ENCODE results near the gene OR51V1. TPM values are rescaled to one million over a fixed set of nuclear protein-coding genes. Genes with fewer than 3 reads are reported as not detected.

The OR51V1 gene
- total RNA-seq, 4 donors from 2014 or later: not detected

DNA sequence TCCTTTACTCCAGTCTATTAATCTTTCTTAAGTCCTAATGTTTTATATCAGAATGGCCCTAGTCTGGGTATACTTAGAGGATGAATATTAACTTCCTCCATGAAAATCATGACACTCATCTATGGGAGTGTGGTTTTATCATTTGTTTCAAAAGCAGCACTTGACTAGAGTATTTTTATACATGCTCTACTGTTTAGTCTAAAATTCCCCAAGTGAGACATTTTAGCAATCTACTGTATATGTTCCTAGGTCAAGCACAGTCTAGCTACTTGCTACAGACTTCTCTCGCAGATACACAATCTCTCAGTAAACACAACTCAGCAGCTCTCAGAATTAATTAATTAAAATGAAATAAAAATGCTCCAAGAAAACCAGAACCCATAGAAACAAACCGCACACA is 29.3 kb upstream of the OR51V1 start:
- Histone ChIP-seq H3K27ac (no peak overlapping the region), H3K4me1 (no peaks in the 10 kb centered on the region), H3K36me3 (no peaks in the 10 kb centered on the region), H3K4me3 (no peak overlapping the region), H3K27me3 (no peaks in the 10 kb centered on the region), H3K9me3 (no peaks in the 10 kb centered on the region)
- TF ChIP-seq POLR2A (IDR thresholded peaks at IDR 0.05) (no peak), CTCF (IDR thresholded peaks at IDR 0.05) (no peak)
- no peak for DNase-seq

DNA sequence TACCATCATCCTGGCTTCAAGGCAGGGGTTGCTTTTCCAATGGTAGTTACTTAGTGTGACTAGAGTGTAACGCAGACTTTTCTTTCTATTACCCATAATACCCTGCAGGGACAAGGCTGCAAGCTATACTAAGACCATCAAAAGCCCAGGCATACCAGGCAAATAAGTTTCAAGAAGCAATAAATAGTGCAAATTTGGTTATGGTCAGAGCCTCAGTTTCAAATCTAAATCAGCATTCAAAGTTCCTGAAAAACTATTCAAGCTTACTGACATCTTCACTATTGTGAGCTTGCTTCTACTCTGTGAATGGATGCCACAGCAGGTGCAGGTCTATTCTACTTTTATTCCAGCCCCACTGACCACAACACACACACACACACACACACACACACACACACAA is 28.9 kb upstream of the OR51V1 start:
- Histone ChIP-seq H3K9me3 (no peaks in the 10 kb centered on the region), H3K36me3 (no peaks in the 10 kb centered on the region), H3K4me1 (no peaks in the 10 kb centered on the region), H3K27me3 (no peaks in the 10 kb centered on the region), H3K4me3 (no peak overlapping the region), H3K27ac (no peak overlapping the region)
- TF ChIP-seq CTCF (IDR thresholded peaks at IDR 0.05) (no peak), POLR2A (IDR thresholded peaks at IDR 0.05) (no peak)
- no peak for DNase-seq

DNA sequence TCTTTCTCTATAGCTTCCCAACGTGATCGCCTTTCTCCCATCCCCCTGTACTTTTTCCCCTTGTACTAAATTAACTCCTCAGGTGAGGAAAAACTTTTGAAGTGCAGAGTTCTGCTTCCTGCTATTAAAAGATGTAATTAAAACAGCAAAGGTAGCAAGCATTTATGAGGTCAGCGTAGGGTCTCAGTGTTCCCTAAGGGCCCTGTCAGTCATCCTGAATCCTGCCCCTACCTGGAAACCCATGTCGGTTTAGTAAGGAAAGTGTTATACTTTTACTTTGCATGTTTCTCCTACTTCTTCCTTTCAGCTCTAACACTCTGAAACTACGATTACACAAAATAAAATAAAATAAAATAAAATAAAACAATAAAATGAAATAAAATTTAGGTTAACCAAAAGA is 27.6 kb upstream of the OR51V1 start:
- H3K4me1 ChIP-seq: no peaks in the 10 kb centered on the region

DNA sequence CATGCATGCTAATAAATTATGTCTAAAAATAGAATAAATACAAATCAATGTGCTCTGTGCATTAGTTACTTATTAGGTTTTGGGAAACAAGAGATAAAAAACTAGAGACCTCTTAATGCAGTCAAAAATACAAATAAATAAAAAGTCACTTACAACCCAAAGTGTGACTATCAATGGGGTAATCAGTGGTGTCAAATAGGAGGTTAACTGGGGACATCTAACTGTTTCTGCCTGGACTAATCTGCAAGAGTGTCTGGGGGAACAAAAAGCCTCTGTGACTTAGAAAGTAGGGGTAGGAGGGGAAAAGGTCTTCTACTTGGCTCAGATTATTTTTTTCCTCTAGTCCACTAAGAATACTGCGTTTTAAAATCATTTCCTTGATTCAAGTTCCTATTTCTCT is 27.2 kb upstream of the OR51V1 start:
- no peaks in the 10 kb centered on the region for H3K36me3 ChIP-seq

More for the DNA sequence above, 27.6 kb upstream of the OR51V1 start:
- no peak for DNase-seq
- no peak overlapping the region for H3K4me3 ChIP-seq
- H3K9me3 ChIP-seq: no peaks in the 10 kb centered on the region
- TF ChIP-seq POLR2A (IDR thresholded peaks at IDR 0.05) (no peak), CTCF (IDR thresholded peaks at IDR 0.05) (no peak)
- H3K27me3 ChIP-seq: no peaks in the 10 kb centered on the region
- no peak overlapping the region for H3K27ac ChIP-seq
- no peaks in the 10 kb centered on the region for H3K36me3 ChIP-seq

DNA sequence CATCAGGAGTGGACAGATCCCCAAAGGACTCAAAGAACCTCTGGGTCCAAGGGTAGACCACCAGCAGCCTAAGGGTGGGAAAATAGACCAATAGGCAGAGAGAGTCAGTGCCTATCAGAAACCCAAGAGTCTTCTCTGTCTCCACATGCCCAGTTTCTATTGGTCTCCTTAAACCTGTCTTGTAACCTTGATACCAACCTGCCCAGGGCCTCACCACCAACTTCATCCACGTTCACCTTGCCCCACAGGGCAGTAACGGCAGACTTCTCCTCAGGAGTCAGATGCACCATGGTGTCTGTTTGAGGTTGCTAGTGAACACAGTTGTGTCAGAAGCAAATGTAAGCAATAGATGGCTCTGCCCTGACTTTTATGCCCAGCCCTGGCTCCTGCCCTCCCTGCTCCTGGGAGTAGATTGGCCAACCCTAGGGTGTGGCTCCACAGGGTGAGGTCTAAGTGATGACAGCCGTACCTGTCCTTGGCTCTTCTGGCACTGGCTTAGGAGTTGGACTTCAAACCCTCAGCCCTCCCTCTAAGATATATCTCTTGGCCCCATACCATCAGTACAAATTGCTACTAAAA is 26.3 kb upstream of the OR51V1 start, which contains the start of gene HBB:
TSS of gene HBB (minus strand) at position 340 of the 579 bp plus-strand sequence. CDS start at position 290, 50 bp downstream.
- DNase-seq: no peak
- Histone ChIP-seq H3K27ac (no peak within 1 kb of the TSS), H3K4me1 (no peaks in the 10 kb centered on the region), H3K4me3 (no peak within 1 kb of the TSS), H3K9me3 (no peaks in the 10 kb centered on the region), H3K36me3 (no peaks in the 10 kb centered on the region), H3K27me3 (no peaks in the 10 kb centered on the region)
- TF ChIP-seq POLR2A (IDR thresholded peaks at IDR 0.05) (no peak), CTCF (IDR thresholded peaks at IDR 0.05) (no peak)

More for the DNA sequence above, 27.2 kb upstream of the OR51V1 start:
- Histone ChIP-seq H3K9me3 (no peaks in the 10 kb centered on the region), H3K27ac (no peak overlapping the region), H3K4me3 (no peak overlapping the region), H3K27me3 (no peaks in the 10 kb centered on the region), H3K4me1 (no peaks in the 10 kb centered on the region)
- TF ChIP-seq CTCF (IDR thresholded peaks at IDR 0.05) (no peak), POLR2A (IDR thresholded peaks at IDR 0.05) (no peak)
- DNase-seq: no peak

DNA sequence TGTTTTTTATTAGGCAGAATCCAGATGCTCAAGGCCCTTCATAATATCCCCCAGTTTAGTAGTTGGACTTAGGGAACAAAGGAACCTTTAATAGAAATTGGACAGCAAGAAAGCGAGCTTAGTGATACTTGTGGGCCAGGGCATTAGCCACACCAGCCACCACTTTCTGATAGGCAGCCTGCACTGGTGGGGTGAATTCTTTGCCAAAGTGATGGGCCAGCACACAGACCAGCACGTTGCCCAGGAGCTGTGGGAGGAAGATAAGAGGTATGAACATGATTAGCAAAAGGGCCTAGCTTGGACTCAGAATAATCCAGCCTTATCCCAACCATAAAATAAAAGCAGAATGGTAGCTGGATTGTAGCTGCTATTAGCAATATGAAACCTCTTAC is 25.0 kb upstream of the OR51V1 start:
- no peak overlapping the region for H3K27ac ChIP-seq
- no peak for TF ChIP-seq CTCF (IDR thresholded peaks at IDR 0.05)
- no peak for TF ChIP-seq POLR2A (IDR thresholded peaks at IDR 0.05)
- no peaks in the 10 kb centered on the region for H3K4me1 ChIP-seq
- DNase-seq: no peak
- no peaks in the 10 kb centered on the region for H3K9me3 ChIP-seq
- H3K36me3 ChIP-seq: no peaks in the 10 kb centered on the region
- H3K4me3 ChIP-seq: no peak overlapping the region
- no peaks in the 10 kb centered on the region for H3K27me3 ChIP-seq
